Mesodermal cell (in vitro differentiated cells): ENCODE data around the gene VAMP7.
A peak's percentile ranks its signal among the peaks of the same experiment; 100 is the strongest.
"Not testable (repeated sequence)": the region's sequence is repeated elsewhere in the genome, so short reads cannot be mapped to it uniquely, and the experiment has no call there.

Experiments
- H3K27ac ChIP-seq: 2 replicates; pipeline ENCODE4 v1.7.0; 2013; ENCODE audit warnings: mild to moderate bottlenecking, low read depth, low read length, moderate library complexity; ENCODE audit not compliant: severe bottlenecking
- H3K36me3 ChIP-seq: 2 replicates; pipeline ENCODE4 v1.7.1; 2013; ENCODE audit warnings: mild to moderate bottlenecking, low read length, moderate library complexity; ENCODE audit not compliant: control insufficient read depth, insufficient read depth
- H3K4me1 ChIP-seq: one replicate; pipeline ENCODE4 v1.7.1; 2013; ENCODE audit warnings: mild to moderate bottlenecking, low read length; ENCODE audit not compliant: insufficient read depth, control insufficient read depth, poor library complexity, severe bottlenecking
- H3K4me3 ChIP-seq: 2 replicates; pipeline ENCODE4 v1.7.0; 2013; ENCODE audit warnings: low read length, control low read depth, mild to moderate bottlenecking; ENCODE audit not compliant: insufficient read depth, poor library complexity, severe bottlenecking; ENCODE audit errors: extremely low read depth
- H3K9me3 ChIP-seq: 2 replicates; pipeline ENCODE4 v1.7.1; 2013; ENCODE audit warnings: mild to moderate bottlenecking, low read length, moderate library complexity; ENCODE audit not compliant: control insufficient read depth
- WGBS, 2 experiments: methylation state at CpG; one replicate each; pipeline ENCODE4 v1.1.5; 2013; ENCODE audit warnings: missing lambda C conversion rate in 2 of 2; ENCODE audit not compliant: insufficient coverage in 2 of 2; 5-methylcytosine and 5-hydroxymethylcytosine counted together

Gene VAMP7

GRCh38 chrX:155899366-155899765 lies 18.2 kb downstream of the VAMP7 start:
- Histone ChIP-seq H3K9me3 (peaks cover 12% of the 10 kb centered on the region), H3K36me3 (peaks cover 49% of the 10 kb centered on the region), H3K27ac (no peak overlapping the region)

GRCh38 chrX:155900765-155901164 lies 19.6 kb downstream of the VAMP7 start:
- Histone ChIP-seq H3K27ac (no peak overlapping the region), H3K36me3 (peaks cover 42% of the 10 kb centered on the region), H3K4me3 (no peak overlapping the region), H3K9me3 (peaks cover 12% of the 10 kb centered on the region), H3K4me1 (no peaks in the 10 kb centered on the region)
- WGBS, 2 experiments: 77 to 84% methylated on average over 2 of the region's 2 CpGs

More at GRCh38 chrX:155899366-155899765, 18.2 kb downstream of the VAMP7 start:
- no peaks in the 10 kb centered on the region for H3K4me1 ChIP-seq
- H3K4me3 ChIP-seq: no peak overlapping the region
- 80% methylated on average over 1 of the region's 3 CpGs; no CpG with 5 or more reads in 1 of the 2 experiments for WGBS, 2 experiments

GRCh38 chrX:155907661-155908060 lies 26.5 kb downstream of the VAMP7 start:
- not testable (repeated sequence) for H3K4me1 ChIP-seq, H3K27ac ChIP-seq, H3K4me3 ChIP-seq
- Histone ChIP-seq H3K36me3 (peaks cover 16% of the 10 kb centered on the region), H3K9me3 (peaks cover 26% of the 10 kb centered on the region)
- WGBS, 2 experiments: 80 to 95% methylated on average over 9 to 10 of the region's 26 CpGs

GRCh38 chrX:155923200-155923599 lies 42.1 kb downstream of the VAMP7 start:
- peaks cover 17% of the 10 kb centered on the region for H3K36me3 ChIP-seq
- no peaks in the 10 kb centered on the region for H3K4me1 ChIP-seq
- WGBS, 2 experiments: no CpG with 5 or more reads among the region's 2 CpGs
- no peak overlapping the region for H3K4me3 ChIP-seq
- H3K27ac ChIP-seq: no peak overlapping the region
- peaks cover 16% of the 10 kb centered on the region for H3K9me3 ChIP-seq

GRCh38 chrX:155930852-155931618 lies 49.9 kb downstream of the VAMP7 start:
- WGBS, 2 experiments: 92 to 100% methylated on average over 3 of the region's 8 CpGs
- Histone ChIP-seq H3K36me3 (peaks cover 32% of the 10 kb centered on the region), H3K9me3 (peaks cover 32% of the 10 kb centered on the region)
- not testable (repeated sequence) for H3K27ac ChIP-seq, H3K4me1 ChIP-seq, H3K4me3 ChIP-seq

GRCh38 chrX:155938132-155938531 lies 57.0 kb downstream of the VAMP7 start:
- Histone ChIP-seq H3K27ac (no peak overlapping the region), H3K9me3 (peaks cover 5% of the 10 kb centered on the region), H3K36me3 (peaks cover 18% of the 10 kb centered on the region), H3K4me1 (no peaks in the 10 kb centered on the region), H3K4me3 (no peak overlapping the region)

- H3K4me3 ChIP-seq: no peak overlapping the region
- peaks cover 4% of the 10 kb centered on the region for H3K4me1 ChIP-seq
- 77 to 93% methylated on average over 2 of the region's 2 CpGs for WGBS, 2 experiments
- peaks cover 7% of the 10 kb centered on the region for H3K36me3 ChIP-seq
- H3K9me3 ChIP-seq: peaks cover 36% of the 10 kb centered on the region
- H3K27ac ChIP-seq: peak overlapping the region; percentile 36
These were observed 68.0 kb downstream of the VAMP7 start for GRCh38 chrX:155949098-155949497.

GRCh38 chrX:155951237-155951789 lies 70.2 kb downstream of the VAMP7 start:
- H3K36me3 ChIP-seq: no peaks in the 10 kb centered on the region
- no peak overlapping the region for H3K4me3 ChIP-seq
- 75 to 87% methylated on average over 2 to 3 of the region's 3 CpGs for WGBS, 2 experiments
- peaks cover 41% of the 10 kb centered on the region for H3K9me3 ChIP-seq
- no peak overlapping the region for H3K27ac ChIP-seq
- peaks cover 4% of the 10 kb centered on the region for H3K4me1 ChIP-seq

GRCh38 chrX:155953055-155953454 lies 71.9 kb downstream of the VAMP7 start:
- 53 to 70% methylated on average over 3 of the region's 3 CpGs for WGBS, 2 experiments
- no peak overlapping the region for H3K27ac ChIP-seq
- no peaks in the 10 kb centered on the region for H3K36me3 ChIP-seq
- H3K4me3 ChIP-seq: no peak overlapping the region
- peaks cover 4% of the 10 kb centered on the region for H3K4me1 ChIP-seq
- peaks cover 38% of the 10 kb centered on the region for H3K9me3 ChIP-seq

- Histone ChIP-seq H3K27ac (no peak overlapping the region), H3K4me1 (no peaks in the 10 kb centered on the region), H3K36me3 (no peaks in the 10 kb centered on the region), H3K4me3 (no peak overlapping the region), H3K9me3 (peaks cover 42% of the 10 kb centered on the region)
- 33% methylated on average over 1 of the region's 1 CpG; no CpG with 5 or more reads in 1 of the 2 experiments for WGBS, 2 experiments
These were observed 73.6 kb downstream of the VAMP7 start for GRCh38 chrX:155954793-155955192.

GRCh38 chrX:155956099-155956498 lies 75.0 kb downstream of the VAMP7 start:
- peaks cover 39% of the 10 kb centered on the region for H3K9me3 ChIP-seq
- H3K4me1 ChIP-seq: no peaks in the 10 kb centered on the region
- H3K27ac ChIP-seq: no peak overlapping the region
- H3K36me3 ChIP-seq: no peaks in the 10 kb centered on the region
- no peak overlapping the region for H3K4me3 ChIP-seq
- 79 to 85% methylated on average over 2 to 9 of the region's 9 CpGs for WGBS, 2 experiments
